ENCODE results near the gene ALOX12B.
A peak's percentile ranks its signal among the peaks of the same experiment; 100 is the strongest.
"Not testable (repeated sequence)": the region's sequence is repeated elsewhere in the genome, so short reads cannot be mapped to it uniquely, and the experiment has no call there.

ALOX12B gene

DNA sequence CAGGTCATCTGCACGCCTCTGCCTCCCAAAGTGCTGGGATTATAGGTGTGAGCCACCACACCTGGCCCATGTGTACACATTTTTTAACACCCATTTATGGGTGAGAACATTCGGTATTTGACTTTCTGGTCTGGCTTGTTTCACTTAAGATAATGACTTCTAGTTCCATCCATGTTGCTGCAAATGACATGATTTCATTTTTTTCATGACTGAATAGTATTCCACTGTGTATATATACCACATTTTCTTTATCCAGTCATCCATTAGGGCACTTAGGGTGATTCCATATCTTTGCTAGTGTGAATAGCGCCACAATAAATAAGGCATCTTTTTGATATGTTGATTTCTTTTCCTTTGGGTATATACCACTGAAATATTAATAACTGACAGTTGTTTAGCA is 5.6 kb downstream of the ALOX12B start:
- no peak for DNase-seq

DNA sequence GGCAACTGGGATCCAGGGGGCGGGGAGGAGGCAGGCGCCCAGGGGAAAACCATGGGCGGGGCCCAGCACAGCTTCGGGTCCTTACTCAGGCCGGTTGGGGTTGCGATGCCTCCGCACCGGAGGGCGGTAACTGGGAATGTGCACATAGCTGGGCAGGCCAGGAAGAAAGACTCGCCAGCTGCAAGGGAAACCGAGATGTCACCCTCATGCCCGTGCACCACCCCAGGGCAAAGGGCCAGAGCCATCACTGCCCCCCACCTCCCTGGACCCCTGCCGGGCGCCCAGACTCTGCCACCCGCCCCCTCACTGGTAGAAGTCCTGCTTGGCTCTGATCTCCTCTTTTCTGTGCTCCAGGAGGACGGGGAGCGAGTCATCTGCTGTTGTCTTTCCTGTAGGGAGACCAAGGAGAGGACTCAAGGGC is 6.7 kb downstream of the ALOX12B start:
- no peak for DNase-seq

DNA sequence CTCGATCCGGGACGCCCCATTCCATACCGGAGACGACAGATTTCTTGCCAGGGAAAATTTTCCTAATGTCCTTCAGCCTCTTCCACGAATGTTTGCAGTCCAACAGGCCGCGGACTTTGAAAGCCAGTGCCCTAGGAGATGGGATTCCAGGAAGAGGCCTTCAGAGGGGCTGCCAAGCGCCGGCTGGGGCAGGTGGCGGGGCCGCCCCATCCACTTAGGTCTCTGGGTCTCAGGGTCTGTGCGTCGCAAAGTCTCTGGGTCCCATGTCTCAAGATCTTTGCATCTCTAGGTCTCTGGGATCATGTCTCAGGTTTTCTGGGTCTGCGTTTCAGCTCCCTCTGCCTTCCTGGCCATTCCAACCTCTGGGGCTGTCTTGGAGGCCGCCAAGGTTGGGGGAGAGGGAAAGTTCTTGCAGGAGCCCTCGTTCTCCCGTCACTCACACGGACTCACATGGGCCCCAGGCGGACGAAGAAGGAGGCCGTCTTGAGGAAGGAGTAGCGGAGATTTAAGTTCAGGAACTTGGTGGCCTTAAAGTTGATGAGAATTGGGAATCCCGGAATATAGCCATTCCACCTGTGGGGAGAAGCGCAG is 7.2 kb downstream of the ALOX12B start:
- no peak for DNase-seq

DNA sequence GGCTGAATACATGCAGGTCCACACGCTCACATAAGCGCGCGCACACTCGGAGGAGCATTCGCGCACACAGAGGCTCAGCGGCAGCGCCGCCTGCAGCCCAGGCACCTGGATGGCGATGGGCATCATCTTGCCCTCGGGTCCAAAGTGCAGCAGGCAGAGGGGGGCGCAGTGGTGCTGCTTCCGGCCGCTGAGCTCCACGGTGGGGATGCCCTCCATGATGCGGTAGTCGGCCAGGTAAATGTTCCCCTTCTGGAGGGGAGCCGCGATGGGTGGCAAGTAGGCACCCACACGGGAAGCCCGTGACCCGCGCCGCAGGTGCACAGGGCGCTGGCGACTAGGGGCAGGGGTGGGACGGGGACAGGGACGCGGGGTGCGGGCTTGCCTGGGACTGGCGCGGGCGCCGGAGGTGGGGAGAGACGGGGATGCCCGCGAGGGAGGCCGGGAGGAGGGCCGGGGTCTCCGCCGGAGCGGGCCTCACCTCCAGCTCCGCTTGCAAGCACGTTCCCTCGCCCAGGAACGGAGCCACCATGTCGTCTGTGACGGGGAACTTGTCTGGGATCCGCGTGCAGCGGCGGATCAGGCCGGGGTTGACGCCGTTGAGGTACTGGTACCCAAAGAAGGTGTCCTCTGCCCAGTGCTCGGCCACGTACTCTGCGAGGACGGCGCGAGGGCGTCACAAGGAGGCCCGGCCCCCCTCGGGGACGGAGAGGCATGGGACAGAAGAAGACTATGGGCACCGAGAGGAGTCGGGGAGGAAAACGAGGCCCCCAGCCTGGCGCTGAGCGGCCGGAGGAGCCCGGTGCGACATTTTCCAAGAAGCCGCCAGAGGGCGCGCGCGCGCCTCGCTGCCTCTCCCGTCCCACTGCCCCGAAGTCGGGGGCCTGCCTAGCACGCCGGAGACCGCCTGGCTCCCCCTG is 8.0 kb downstream of the ALOX12B start:
- DNase-seq, result peak; percentile 86

DNA sequence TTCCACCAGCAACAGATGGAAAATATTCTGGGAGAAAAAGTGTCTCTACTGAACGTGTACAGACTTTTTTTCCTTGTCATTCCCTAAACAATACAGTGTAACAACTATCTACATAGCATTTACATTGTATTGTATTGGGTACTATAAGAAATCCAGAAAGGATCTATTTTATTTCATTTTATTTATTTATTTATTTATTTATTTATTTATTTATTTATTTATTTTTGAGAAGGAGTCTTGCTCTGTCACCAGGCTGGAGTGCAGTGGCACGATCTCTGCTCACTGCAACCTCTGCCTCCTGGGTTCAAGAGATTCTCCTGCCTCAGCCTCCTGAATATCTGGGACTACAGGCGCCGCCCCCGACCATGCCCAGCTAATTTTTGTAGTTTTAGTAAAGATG is 9.6 kb downstream of the ALOX12B start:
- not testable (repeated sequence) for DNase-seq

DNA sequence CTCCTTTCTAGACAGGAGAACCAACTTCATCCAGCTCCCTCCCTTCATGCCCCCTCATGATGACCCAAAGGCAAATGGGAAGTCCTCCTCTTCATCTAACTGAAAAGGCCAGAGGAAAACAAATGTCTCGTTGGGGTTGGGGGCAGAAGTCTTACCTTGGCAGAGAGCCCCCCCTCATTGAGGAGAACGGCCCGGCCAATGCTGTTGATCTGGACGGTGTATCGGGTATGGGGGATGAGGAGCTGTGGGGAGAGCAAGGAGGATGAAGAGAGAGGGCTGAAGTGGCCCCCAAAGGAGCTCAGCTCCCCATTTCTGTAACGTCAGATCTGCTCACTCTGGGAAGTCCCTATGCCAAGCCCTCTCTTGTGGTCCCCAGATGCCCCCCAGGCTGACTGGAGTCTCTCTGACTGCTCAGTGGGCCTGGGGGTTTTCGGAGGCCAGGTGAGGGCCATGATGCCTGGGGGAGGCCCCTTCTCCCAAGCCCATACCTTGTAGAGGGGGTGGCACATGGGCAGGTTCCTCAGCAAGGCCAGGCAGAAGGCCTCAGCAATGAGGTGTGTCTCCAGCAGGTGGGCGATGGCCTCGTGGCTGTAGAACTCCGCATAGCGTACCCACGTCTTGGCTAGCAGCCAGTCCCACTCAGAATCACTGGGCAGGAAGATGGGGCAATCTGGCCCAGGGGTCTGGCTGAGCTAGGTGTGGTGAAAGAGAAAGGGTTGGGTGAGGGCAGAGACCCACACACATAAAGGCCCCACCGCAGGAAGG is 10.8 kb downstream of the ALOX12B start:
- DNase-seq, result no peak

DNA sequence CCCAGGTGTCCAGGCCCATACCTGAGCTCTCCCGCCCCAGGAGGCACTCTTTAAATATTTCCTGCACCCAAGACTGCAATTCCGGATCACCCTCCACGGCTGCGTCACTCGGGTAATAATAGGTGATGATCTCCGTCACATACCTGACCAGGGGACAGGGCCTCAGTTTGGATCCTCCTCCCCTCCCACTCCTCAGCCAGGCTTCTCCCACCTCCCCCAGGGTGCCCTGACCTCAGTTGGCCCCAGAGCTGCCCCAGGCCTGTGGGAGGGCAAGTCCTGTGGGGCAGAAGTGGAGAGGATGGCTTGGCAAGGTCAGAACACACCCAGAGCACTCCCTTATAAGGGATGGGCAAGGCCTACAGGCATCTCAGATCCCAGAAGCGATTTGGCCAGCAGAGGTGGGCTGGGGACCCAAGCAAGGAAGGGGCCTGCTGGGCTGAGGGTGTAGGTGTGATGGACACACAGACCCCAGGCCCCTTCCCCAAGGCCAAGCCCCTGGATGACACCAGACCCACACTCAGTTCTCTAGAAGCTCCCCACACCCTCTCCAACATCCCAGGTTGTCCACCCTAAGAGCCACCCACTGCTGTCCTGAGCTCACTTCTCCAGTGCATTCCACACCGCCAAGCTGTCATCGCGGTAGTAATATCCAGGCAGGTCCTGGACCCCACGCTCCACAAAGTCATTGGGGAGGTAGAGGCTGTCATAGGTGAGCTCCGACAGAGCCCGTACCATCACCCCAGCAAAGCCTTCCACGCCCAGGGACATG is 11.8 kb downstream of the ALOX12B start:
- DNase-seq, result no peak

DNA sequence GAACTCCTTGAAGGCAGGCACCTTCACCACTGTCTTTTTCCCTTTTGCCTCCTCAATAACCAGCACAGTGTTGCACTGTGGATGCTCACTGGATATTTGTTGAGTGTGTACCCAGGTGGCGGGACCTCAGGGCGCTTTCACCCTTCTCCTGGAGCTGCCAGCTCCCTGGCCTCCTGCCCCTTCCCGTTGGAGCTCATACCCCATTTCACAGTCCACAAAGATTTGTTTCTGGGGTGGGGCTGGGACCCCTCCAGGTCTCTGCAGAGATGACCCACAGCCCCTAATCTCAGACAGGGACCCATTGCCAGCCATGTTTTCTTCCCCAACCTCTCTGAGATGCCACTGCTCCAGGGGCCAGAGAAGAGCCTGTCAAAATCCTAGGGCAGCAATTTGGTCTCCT is 12.4 kb downstream of the ALOX12B start:
- no peak for DNase-seq

DNA sequence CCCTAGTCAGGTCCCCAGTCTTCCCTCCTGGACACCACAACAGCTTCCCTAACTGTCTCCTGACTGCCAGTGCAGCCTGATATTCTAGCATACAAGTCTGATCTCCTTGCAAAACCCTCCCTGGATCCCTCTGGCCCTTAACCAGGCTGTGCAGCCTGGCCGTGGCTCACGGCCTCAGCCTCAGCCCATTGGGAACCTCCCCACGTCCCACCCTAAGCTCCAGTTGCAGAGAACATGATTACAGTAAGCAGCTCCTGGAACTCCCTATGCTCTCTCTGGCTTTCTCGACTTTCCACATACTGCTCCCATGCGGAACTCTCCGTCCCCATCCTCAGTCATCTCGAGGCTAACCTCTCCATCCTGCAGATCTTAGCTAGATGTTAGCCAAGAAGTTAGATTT is 13.0 kb downstream of the ALOX12B start:
- DNase-seq, result no peak

DNA sequence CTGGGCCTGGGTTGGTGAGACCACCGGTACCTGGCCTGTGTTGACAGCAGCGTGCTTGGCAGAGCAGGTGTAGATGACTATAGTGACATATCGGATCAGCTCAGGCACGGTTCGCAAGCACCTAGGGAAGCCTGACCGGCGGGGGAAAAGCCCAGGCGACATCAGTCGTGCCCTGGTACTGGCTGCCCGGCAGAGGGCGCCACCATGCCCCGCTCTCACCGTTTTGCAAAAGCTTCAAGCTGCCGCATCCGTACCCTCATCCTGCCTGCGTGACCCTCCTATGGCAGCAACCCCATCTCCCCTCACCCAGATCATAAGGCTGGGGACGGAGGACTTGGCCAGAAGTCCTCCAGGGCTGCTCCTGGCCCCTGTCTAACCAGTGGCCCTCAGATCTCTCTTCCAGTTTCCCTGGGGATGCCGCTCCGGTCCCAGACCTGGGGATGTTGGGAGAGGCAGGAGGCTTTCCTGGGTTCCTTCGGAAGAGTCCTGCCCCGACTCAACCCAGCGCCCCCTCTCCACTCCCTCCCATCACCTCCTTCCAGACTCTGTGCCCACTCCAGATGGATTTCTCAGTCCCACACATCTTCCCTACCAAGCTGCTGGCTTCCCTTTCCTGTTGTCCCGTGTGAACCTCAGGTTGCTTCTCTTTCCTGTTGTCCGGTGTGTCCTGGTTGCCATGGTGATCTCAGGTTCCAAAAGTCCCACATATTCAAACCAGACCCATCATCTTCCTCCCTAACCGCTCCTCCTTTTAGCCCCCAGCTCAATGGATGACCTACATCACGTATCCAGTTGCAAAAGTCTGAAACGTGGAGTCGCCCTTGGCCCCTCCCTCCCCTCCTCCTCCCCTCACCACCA is 13.7 kb downstream of the ALOX12B start:
- peak; percentile 78 for DNase-seq

DNA sequence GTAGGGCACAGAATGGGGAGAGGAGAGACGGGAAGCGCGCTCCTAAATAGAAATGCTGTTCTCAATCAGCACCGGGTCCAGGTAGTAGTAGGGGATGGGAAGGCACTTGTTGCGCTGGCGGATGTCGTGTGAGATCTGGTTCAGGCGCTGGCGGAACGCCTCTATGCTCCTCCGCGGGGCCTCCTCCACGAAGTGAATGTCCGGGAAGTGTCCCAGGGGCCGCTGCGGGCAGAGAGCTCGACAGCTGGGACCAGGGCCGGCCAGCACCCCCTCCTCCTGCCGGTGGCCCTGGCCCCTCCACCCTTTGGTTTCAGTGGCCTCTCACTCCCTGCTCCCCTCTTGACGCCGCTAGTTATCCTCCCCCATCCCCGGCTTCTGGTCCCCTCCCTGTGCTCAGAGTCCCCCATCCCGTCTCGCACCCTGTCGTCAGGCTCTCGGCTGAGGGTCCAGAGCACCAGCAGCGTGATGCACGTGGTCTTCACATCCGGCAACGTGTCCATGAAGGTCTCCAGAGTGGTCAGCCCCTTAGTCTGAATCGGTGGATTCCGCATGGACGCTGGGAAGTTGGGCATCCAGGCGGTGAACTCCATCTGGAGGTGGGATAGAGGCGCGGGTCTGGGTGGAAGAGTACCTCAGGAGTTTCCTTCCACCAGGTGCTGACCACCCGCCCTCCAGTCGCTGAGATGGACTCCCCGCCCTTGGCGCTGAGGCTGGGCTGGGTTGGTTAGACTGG is 14.6 kb downstream of the ALOX12B start:
- DNase-seq, result peak; percentile 41

DNA sequence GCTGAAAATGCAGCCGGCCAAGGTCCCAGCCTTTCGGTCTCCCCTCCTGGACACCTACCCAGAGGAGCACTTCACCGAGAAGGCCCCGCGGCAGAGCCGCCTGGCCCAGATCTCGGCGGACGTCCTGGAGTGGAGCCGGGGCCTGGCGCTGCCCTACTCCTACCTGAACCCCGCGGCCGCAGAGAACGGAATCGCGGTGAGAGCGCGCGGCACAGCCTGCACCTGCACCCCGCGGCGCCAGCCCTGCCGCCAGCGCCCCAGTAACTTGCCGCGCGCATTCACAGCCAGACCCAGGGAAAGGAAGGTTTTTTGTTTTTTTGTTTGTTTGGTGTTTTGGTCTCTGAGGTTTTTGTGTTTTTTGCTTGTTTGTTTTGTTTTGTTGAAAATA is 15.2 kb downstream of the ALOX12B start:
- no peak for DNase-seq

DNA sequence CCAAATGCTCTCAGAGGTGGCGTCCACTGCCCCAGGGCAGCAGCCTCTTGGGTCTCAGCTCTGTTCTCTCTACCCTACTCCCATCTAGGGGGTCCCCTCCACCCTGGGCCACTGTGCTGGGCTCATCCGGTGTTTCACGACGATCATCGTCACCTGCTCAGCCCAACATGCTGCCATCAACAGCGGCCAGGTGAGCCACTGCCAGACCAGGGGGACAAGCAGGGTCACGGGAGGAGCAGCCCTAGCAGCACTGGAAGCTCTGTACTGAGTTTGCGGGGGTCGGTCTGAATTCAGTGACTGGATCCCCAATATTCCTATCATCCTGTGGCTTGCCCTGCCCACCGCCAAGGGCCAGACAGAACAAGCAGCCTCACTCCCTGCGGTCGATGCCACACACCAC is 16.0 kb downstream of the ALOX12B start:
- no peak for DNase-seq

DNA sequence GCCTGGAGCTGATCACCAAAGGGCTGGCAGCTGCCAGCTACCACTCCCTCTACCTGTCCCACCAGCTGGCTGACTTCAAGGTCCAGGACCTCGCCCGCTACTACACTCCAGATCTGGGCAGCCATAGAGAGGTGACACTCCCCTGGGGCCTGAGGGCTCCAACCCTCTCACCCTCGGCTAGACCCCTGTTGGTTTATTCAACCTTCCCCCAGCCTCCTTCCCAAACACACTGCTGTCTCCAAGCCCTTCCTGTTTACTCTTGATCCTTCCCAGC is 18.0 kb downstream of the ALOX12B start:
- no peak for DNase-seq

DNA sequence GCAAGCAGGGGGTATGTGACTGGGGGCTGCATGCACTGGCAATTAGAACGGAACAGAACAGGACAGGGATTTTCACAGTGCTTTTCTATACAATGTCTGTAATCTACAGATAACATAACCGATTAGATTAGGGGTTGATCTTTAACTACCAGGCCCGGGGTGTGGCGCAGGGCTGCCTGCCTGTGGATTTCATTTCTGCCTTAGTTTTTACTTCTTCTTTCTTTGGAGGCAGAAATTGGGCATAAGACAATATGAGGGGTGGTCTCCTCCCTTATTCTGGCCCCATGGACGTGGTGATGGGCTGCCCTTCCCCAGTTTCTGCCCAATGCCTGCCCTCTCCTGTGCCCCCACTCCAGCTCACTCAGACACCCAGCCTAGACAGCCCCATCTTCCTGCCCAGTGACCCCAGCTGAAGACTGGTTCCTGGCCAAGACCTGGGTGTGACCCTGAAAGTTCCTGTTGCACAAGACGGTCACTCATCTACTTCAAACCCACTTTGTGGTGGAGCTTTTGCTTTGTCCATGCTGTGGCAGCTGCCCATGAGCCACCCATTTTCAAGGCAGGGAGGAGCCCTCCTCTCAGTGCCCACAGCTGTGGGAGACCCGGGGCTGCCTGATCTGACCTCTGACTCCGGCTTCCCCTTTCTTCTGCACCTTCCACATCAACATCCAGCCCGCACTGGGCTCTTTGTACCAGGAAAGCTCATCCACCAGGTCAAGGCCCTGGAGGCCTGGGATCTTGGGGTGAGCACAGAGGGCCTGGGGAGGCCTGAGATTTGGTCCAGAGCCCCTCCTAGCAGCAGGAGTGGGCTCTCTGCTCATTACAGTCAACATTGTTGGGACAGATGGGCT is 18.6 kb downstream of the ALOX12B start:
- DNase-seq, result no peak

DNA sequence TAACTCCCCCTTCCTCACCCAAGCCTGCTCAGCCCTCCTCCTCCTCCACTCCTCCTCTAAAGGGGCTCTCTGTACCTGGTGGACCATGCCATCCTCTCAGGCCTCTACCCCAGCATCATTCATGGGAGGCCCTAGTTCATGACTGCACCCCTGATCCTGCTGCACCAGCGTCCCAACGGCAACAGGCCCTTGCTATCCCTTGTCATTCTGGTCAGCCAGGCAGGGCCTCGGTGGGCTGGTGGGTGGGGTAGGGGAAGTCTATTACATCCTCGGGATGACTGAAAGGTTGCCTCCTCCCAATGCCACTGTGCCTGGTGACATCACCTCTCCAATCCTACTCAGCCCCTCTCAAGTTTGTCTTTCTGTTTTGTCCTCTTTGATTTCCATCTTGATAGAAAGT is 19.7 kb downstream of the ALOX12B start:
- no peak for DNase-seq

DNA sequence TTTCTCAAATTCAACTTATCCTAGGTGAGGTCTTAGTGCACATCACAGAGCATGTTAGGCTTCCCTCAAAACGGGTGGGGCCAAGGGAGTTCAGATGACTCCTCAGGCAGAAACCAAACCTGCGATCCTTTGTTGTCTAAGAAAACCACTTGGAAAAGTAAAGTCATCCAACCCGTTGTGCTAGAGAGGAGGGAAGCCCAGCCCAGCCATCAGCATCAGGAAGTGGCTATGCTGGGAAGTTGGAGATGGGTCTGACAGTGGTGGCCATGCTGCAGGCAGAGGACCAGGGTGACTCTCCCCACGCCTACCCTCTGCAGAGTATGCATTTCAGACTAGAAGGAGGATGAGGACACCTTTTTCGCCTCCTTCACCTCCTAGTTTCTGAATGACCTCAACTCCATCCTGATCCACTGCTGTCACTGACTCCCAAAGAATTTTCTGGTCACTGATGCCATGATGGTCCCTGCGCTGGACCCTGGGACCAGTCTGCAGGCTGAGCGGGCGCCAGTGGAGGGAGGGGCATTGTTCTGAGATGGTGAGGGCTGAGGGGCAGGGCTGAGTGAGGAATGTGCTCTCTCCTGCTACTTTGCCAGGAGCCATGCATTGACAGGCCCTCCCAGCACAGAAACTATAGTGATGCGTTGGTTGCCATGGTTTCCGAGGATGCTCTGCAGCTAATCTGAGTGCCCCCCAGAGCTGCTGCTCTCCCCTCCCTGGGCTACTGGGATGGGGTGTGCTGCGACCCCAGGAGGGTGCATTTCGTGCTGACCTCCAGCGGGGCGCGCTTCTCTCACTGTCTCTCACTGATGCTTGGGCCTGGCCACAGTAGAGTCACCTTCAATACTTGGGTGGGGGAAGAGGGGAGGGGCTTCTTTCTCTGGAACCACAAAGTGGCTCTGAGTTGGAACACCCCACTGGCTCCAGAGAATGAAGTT is 20.4 kb downstream of the ALOX12B start:
- DNase-seq, result no peak

DNA sequence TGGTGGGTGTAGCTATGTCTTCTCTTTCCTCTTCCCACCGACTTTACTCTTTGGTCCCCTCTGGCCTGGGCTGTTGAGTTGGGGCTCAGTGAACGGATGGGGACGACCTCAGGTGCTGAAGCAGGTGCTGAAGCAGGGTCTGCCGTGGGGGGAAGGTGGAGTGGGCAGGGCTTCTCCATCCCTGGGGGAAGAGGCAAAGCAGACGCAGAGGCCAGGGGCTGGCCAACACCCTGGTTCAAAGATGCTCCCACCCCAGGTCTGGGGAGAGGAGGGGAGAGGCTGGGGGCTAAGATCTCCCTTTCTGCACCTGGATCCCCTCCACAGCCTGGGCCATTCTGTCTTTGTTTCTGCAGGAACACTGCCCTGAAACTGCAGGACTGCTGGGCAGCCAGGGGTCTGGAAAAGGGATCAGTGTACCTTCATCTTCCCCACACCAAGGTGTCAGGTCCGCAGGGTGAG is 22.9 kb downstream of the ALOX12B start:
- DNase-seq, result no peak
